Muscle of leg (tissue), 11 donors: ENCODE results near the gene SH3TC2. TPM values are rescaled to one million over a fixed set of nuclear protein-coding genes. Genes with fewer than 3 reads are reported as not detected.

Experiments
- DNase-seq: peaks from one replicate; pipeline ENCODE4 v3.0.0; 2013
- H3K27ac ChIP-seq: one replicate; pipeline ENCODE4 v1.5.1; 2013; ENCODE audit warnings: mild to moderate bottlenecking, low read length, control low read depth
- H3K27me3 ChIP-seq: one replicate; pipeline ENCODE4 v1.6.1; 2013; ENCODE audit warnings: low read length; ENCODE audit not compliant: control insufficient read depth, insufficient read depth
- H3K36me3 ChIP-seq: one replicate; pipeline ENCODE4 v1.6.1; 2013; ENCODE audit warnings: low read length; ENCODE audit not compliant: control insufficient read depth, insufficient read depth
- H3K4me1 ChIP-seq: one replicate; pipeline ENCODE4 v1.6.1; 2013; ENCODE audit warnings: low read length; ENCODE audit not compliant: control insufficient read depth, insufficient read depth
- H3K4me3 ChIP-seq: one replicate; pipeline ENCODE4 v1.5.1; 2013; ENCODE audit warnings: low read length, control low read depth
- H3K9me3 ChIP-seq: replicated peaks from 2 replicates; pipeline ENCODE4 v1.6.1; 2013; ENCODE audit warnings: low read depth, low read length; ENCODE audit not compliant: control insufficient read depth
- WGBS: methylation state at CpG from one replicate; pipeline ENCODE4 v1.1.5; 2013; ENCODE audit warnings: missing lambda C conversion rate; ENCODE audit not compliant: insufficient coverage; 5-methylcytosine and 5-hydroxymethylcytosine counted together
- polyA plus RNA-seq, 8 donors: library from polyadenylated mRNA; unstranded; fragments of 120-200 nt; gene quantifications; one replicate each; pipeline versions ENCODE4 v1.2.1 to v1.2.3, GENCODE V29; 2013; ENCODE audit warnings: inconsistent platforms in 1 of 8, low replicate concordance in 1 of 8; ENCODE audit not compliant: insufficient read length in 8 of 8, insufficient read depth in 1 of 8
- total RNA-seq: library from RNA; stranded (reverse); fragments of 120-200 nt; gene quantifications from one replicate; pipeline ENCODE4 v1.2.4, GENCODE V29; 2013

The SH3TC2 gene
- total and polyA plus RNA-seq, 9 donors, result 0.84 to 3.0 (median 1.6) TPM

DNA sequence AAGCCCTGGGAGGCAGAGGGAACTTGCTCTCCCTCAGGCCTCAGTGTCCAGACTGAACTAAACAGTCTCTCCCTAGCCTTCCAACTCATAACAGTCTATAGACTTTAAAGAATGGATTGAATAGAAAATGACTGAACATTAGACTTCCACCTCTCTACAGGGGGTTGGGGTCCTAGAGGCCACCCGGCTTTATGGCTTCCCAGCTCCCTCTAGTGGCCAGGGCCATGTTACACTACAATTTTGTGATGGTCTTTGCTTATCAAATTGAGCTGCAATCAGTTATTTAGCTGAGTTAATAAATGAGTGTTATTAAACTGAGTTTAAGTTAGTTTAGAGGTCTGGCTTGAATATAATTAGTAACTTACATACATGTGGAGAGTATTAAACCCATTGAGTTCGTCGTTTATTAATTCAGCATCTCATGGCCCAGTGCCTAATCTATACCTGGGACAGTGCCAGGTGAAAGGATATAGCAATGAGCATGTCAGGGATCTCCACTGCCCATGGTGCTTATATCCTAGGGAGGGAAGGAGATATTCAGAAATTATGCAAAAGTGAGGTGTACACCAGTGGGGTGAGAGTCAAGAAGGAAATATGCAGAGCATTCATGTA is 105.2 kb downstream of the SH3TC2 start:
- DNase-seq, result no peak
- 0% methylated on average over 2 of the region's 3 CpGs for WGBS
- H3K27me3 ChIP-seq, result no peaks in the 10 kb centered on the region
- no peaks in the 10 kb centered on the region for H3K36me3 ChIP-seq
- no peaks in the 10 kb centered on the region for H3K9me3 ChIP-seq
- H3K27ac ChIP-seq, result no peak overlapping the region
- H3K4me3 ChIP-seq, result no peak overlapping the region
- H3K4me1 ChIP-seq, result no peaks in the 10 kb centered on the region

DNA sequence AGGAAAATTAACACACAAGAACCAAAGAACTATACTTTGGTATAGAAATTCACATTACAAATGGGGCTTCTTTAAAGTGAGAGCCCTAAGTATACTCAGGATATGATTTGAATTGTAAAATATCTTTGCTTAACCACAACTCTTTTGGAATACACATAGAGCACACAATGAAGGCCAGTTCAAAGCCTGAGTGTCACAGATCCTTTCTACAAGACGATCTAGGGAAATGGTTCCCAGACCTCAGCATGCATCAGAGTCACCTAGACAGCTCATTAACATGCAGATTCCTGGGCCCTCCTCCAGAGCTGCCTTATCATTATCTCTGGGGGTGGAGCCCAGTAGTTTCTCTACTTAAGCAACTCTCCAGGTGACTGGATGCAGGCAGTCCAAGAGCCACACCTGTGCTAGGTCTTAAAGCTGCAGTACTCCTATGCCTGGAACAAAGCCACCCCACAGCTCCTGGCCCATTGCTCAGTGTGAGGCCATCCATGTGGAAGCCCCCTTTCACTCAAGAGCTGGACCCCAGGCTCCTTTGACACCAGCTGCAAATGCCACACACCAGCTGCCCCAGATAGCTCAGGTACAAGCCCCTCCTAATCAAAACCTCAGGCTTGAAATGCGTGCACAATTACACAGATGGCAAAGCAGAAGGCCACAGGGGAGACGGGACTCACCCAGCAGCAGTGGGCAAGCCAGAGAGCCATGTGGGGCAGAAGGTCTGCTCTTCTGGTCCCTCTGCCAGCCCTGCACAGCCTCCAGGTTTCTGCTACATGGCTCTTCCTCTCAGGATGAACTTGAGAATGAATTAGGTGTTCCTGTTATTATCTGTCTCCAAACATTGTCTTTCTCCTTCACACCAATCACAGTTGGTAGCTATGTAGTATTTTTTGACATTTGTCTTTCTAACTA is 106.1 kb downstream of the SH3TC2 start:
- Histone ChIP-seq H3K27ac (no peak overlapping the region), H3K9me3 (no peaks in the 10 kb centered on the region), H3K4me3 (no peak overlapping the region), H3K4me1 (no peaks in the 10 kb centered on the region), H3K27me3 (no peaks in the 10 kb centered on the region), H3K36me3 (no peaks in the 10 kb centered on the region)
- DNase-seq, result no peak
- WGBS, result 49% methylated on average over 2 of the region's 3 CpGs

Other genes with a start within 250 kb of the SH3TC2 start
- 1.4 TPM for gene ADRB2, start 236.5 kb downstream of the SH3TC2 start, total RNA-seq
- gene ADRB2, start 236.5 kb downstream of the SH3TC2 start, polyA plus RNA-seq, result 1 to 10 TPM in 3 of 8 donors, under 1 TPM in 5; 0.41 to 1.1 (median 0.85) TPM
- gene ABLIM3, start 78.4 kb upstream of the SH3TC2 start, total RNA-seq, result 33.2 TPM
- 100 to 1,000 TPM in 6 of 8 donors, 10 to 100 TPM in 2; 71.5 to 131 (median 115) TPM for gene ABLIM3, start 78.4 kb upstream of the SH3TC2 start, polyA plus RNA-seq
- 75.3 TPM for gene AFAP1L1, start 208.8 kb upstream of the SH3TC2 start, total RNA-seq
- gene AFAP1L1, start 208.8 kb upstream of the SH3TC2 start, polyA plus RNA-seq, result 100 to 1,000 TPM in 2 of 8 donors, 10 to 100 TPM in 6; 66.4 to 104 (median 85.2) TPM